K562 (cell line): ENCODE measurements around the gene NRG2.

Source experiments
- CC2D1A ChIP-seq: fragments of 450-650 bp; IDR thresholded peaks from 2 replicates; pipeline ENCODE4 v1.6.1; 2017; ENCODE audit warnings: mild to moderate bottlenecking
- EZH2 ChIP-seq: IDR thresholded peaks from 2 replicates; pipeline ENCODE4 v1.6.1; 2012; ENCODE audit warnings: low read depth, mild to moderate bottlenecking, inconsistent platforms, low read length, borderline replicate concordance
- FOS ChIP-seq: IDR thresholded peaks from 3 replicates; pipeline ENCODE4 v1.6.1; 2011; ENCODE audit not compliant: insufficient read length; ENCODE audit errors: extremely low read depth
- MTA1 ChIP-seq: fragments of 450-650 bp; IDR thresholded peaks from 2 replicates; pipeline ENCODE4 v1.6.1; 2017; ENCODE audit warnings: borderline replicate concordance
- POLR2AphosphoS5 ChIP-seq: IDR thresholded peaks from 2 replicates; pipeline ENCODE4 v1.6.1; 2011; ENCODE audit warnings: mild to moderate bottlenecking, low read depth, low read length, moderate library complexity; ENCODE audit not compliant: control insufficient read depth, insufficient read depth
- SMARCC2 ChIP-seq: fragments of 450-650 bp; IDR thresholded peaks from 2 replicates; pipeline ENCODE4 v1.6.1; 2017; ENCODE audit warnings: antibody characterized with exemption, moderate library complexity, mild to moderate bottlenecking, low read depth
- ZBTB7A ChIP-seq: IDR thresholded peaks from 2 replicates; pipeline ENCODE4 v1.6.1; 2011; ENCODE audit warnings: low read depth, mild to moderate bottlenecking, low read length, moderate library complexity, borderline replicate concordance; ENCODE audit not compliant: control insufficient read depth
- ZNF444 ChIP-seq: fragments of 250-450 bp; sonication (Bioruptor Pico); IDR thresholded peaks from 2 replicates; pipeline ENCODE4 v1.4.0; 2020; ENCODE audit warnings: mild to moderate bottlenecking, moderate library complexity
- TF ChIP-seq, protein P1 (sequence below), 3 experiments: IDR thresholded peaks in 2 of 3; conservative IDR thresholded peaks in 1 of 3; 2 replicates each; pipeline ENCODE4 v1.5.1; 2011 to 2012; ENCODE audit warnings: low read length in 3 of 3, mild to moderate bottlenecking in 3 of 3, control low read depth in 2 of 3, improper control_type of control experiment in 1 of 3, inconsistent platforms in 1 of 3, low read depth in 1 of 3, mixed read lengths in 1 of 3, moderate library complexity in 1 of 3; ENCODE audit not compliant: insufficient read depth in 2 of 3

DNA sequence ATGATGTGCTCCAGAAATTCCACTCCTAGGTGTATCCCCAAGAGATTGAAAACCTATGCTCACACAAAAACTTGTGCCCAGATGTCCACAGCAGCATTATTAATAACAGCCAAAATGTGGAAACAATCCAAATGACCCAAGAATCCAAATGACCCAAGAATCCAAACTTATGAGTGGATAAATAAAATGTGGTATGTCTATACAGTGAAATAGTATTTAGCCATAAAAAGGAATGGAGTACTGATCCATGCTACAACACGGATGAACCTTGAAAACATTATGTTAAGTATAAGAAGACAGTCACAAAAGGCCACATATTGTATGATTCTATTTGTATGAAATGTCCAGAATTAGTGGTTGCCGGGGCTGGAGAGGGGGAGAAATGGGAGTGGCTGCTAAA lies 167.1 kb downstream of the NRG2 start:
- TF ChIP-seq, protein P1, sequence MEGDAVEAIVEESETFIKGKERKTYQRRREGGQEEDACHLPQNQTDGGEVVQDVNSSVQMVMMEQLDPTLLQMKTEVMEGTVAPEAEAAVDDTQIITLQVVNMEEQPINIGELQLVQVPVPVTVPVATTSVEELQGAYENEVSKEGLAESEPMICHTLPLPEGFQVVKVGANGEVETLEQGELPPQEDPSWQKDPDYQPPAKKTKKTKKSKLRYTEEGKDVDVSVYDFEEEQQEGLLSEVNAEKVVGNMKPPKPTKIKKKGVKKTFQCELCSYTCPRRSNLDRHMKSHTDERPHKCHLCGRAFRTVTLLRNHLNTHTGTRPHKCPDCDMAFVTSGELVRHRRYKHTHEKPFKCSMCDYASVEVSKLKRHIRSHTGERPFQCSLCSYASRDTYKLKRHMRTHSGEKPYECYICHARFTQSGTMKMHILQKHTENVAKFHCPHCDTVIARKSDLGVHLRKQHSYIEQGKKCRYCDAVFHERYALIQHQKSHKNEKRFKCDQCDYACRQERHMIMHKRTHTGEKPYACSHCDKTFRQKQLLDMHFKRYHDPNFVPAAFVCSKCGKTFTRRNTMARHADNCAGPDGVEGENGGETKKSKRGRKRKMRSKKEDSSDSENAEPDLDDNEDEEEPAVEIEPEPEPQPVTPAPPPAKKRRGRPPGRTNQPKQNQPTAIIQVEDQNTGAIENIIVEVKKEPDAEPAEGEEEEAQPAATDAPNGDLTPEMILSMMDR (IDR thresholded peaks at IDR 0.05 in 2 of 3, conservative IDR thresholded peaks at IDR 0.05 in 1 of 3; ENCODE audit: insufficient read depth in 2 of 3, low read depth in 1 of 3, low read length in 3 of 3) = no peak
- TF ChIP-seq ZBTB7A (no peak), CC2D1A (no peak), SMARCC2 (no peak), EZH2 (no peak), MTA1 (no peak), FOS (no peak), POLR2AphosphoS5 (no peak), ZNF444 (CRISPR knock-in tag) (no peak)
